Lower lobe of right lung (tissue), 2 donors: ENCODE data around the gene PSG1. TPM values are rescaled to one million over a fixed set of nuclear protein-coding genes. Genes with fewer than 3 reads are reported as not detected.
"Not testable (repeated sequence)": the region's sequence is repeated elsewhere in the genome, so short reads cannot be mapped to it uniquely, and the experiment has no call there.

Experiments
- ATAC-seq, 2 donors: fragments of 200-7000 bp; cut with Tn5 transposase; one replicate each; pipeline ENCODE4 v1.9.1; 2020 to 2022; ENCODE audit warnings: mild to moderate bottlenecking in 2 of 2, moderate library complexity in 2 of 2
- DNase-seq: peaks from one replicate; pipeline ENCODE4 v3.0.0-alpha.2; 2020
- H3K27ac ChIP-seq: fragments of 200-600 bp; one replicate; pipeline ENCODE4 v1.8.0; 2022
- H3K27me3 ChIP-seq: fragments of 200-600 bp; one replicate; pipeline ENCODE4 v1.8.0; 2022; ENCODE audit warnings: low read depth
- H3K36me3 ChIP-seq: fragments of 200-600 bp; one replicate; pipeline ENCODE4 v1.8.0; 2022; ENCODE audit warnings: mild to moderate bottlenecking
- H3K4me1 ChIP-seq: fragments of 200-600 bp; one replicate; pipeline ENCODE4 v1.8.0; 2022
- H3K4me3 ChIP-seq: fragments of 200-600 bp; one replicate; pipeline ENCODE4 v1.8.0; 2022; ENCODE audit warnings: mild to moderate bottlenecking
- H3K9me3 ChIP-seq: fragments of 200-600 bp; one replicate; pipeline ENCODE4 v1.8.0; 2022
- CTCF ChIP-seq: fragments of 200-600 bp; IDR thresholded peaks from one replicate; pipeline ENCODE4 v1.8.0; 2022; ENCODE audit warnings: antibody characterized with exemption, mild to moderate bottlenecking
- intact Hi-C: fragments of 100-400 bp; cut with DNase I; formaldehyde crosslinking; loops from one replicate; pipeline ENCODE4 v1.11.0; 2022
- total RNA-seq: library from RNA; stranded (reverse); fragmentation: NEBNext Ultra II Directional; extraction: Animal tissue kit (Norgen Biotek cat#: 25700); gene quantifications from one replicate; pipeline ENCODE4 v1.2.1, GENCODE V29; 2021
- donor health status: DM: no; HTN: yes; CAD: no; lungs with severe emphysema.

PSG1 gene
- total RNA-seq, 1 donor from 2014 or later = not detected

GRCh38 chr19:42856866-42857543, 22.5 kb downstream of the PSG1 start:
- H3K4me3 ChIP-seq, intact Hi-C loops, DNase-seq, H3K9me3 ChIP-seq, H3K36me3 ChIP-seq, H3K27ac ChIP-seq, ATAC-seq, H3K4me1 ChIP-seq, H3K27me3 ChIP-seq: not testable (repeated sequence)
- TF ChIP-seq CTCF = peak; percentile 53

GRCh38 chr19:42854745-42855144, 24.8 kb downstream of the PSG1 start:
- DNase-seq, H3K27me3 ChIP-seq, H3K4me3 ChIP-seq, H3K27ac ChIP-seq, H3K4me1 ChIP-seq, intact Hi-C loops, H3K36me3 ChIP-seq, H3K9me3 ChIP-seq, ATAC-seq: not testable (repeated sequence)

GRCh38 chr19:42853231-42853630, 26.3 kb downstream of the PSG1 start:
- DNase-seq, ATAC-seq, intact Hi-C loops, H3K4me1 ChIP-seq, H3K27ac ChIP-seq, H3K36me3 ChIP-seq, H3K4me3 ChIP-seq, H3K27me3 ChIP-seq, H3K9me3 ChIP-seq: not testable (repeated sequence)

GRCh38 chr19:42852821-42853220, 26.7 kb downstream of the PSG1 start:
- H3K27me3 ChIP-seq, ATAC-seq, intact Hi-C loops, H3K9me3 ChIP-seq, DNase-seq, H3K36me3 ChIP-seq, H3K4me1 ChIP-seq, H3K4me3 ChIP-seq, H3K27ac ChIP-seq: not testable (repeated sequence)

- H3K4me1 ChIP-seq, ATAC-seq, H3K9me3 ChIP-seq, H3K4me3 ChIP-seq, DNase-seq, H3K27ac ChIP-seq, H3K36me3 ChIP-seq, H3K27me3 ChIP-seq, intact Hi-C loops: not testable (repeated sequence)
Observed at GRCh38 chr19:42851718-42852280, 27.7 kb downstream of the PSG1 start.

GRCh38 chr19:42850981-42851717, 28.4 kb downstream of the PSG1 start:
- H3K27me3 ChIP-seq = no peaks in the 10 kb centered on the region
- no peak overlapping the region for H3K27ac ChIP-seq
- DNase-seq (no peak), ATAC-seq (no peak)
- no peaks in the 10 kb centered on the region for H3K36me3 ChIP-seq
- no peak for TF ChIP-seq CTCF
- H3K4me1 ChIP-seq = no peaks in the 10 kb centered on the region
- no peak overlapping the region for H3K4me3 ChIP-seq
- intact Hi-C loops = no loop called here
- no peaks in the 10 kb centered on the region for H3K9me3 ChIP-seq

- DNase-seq (no peak), ATAC-seq (no peak)
- TF ChIP-seq CTCF = no peak
- H3K27ac ChIP-seq = no peak overlapping the region
- H3K36me3 ChIP-seq = no peaks in the 10 kb centered on the region
- H3K4me1 ChIP-seq = no peaks in the 10 kb centered on the region
- intact Hi-C loops = no loop called here
- H3K27me3 ChIP-seq = no peaks in the 10 kb centered on the region
- H3K4me3 ChIP-seq = no peak overlapping the region
- H3K9me3 ChIP-seq = no peaks in the 10 kb centered on the region
Observed at GRCh38 chr19:42846597-42846996, 32.9 kb downstream of the PSG1 start.

- H3K4me3 ChIP-seq, H3K9me3 ChIP-seq, H3K27me3 ChIP-seq, H3K36me3 ChIP-seq, intact Hi-C loops, H3K4me1 ChIP-seq, H3K27ac ChIP-seq, DNase-seq, ATAC-seq: not testable (repeated sequence)
Observed at GRCh38 chr19:42843631-42844030, 35.9 kb downstream of the PSG1 start.

GRCh38 chr19:42832746-42833442, 46.6 kb downstream of the PSG1 start:
- intact Hi-C loops, H3K27me3 ChIP-seq, H3K4me1 ChIP-seq, H3K36me3 ChIP-seq, DNase-seq, H3K9me3 ChIP-seq, H3K27ac ChIP-seq, H3K4me3 ChIP-seq, ATAC-seq: not testable (repeated sequence)

- intact Hi-C loops, H3K27me3 ChIP-seq, H3K36me3 ChIP-seq, DNase-seq, H3K4me1 ChIP-seq, H3K9me3 ChIP-seq, H3K27ac ChIP-seq, ATAC-seq, H3K4me3 ChIP-seq: not testable (repeated sequence)
Observed at GRCh38 chr19:42832023-42832680, 47.4 kb downstream of the PSG1 start.
